Activated T-cell treated with anti-CD3 and anti-CD28 coated beads for 4 hours (primary cell): ENCODE results near the gene CADPS.

Experiments used
- DNase-seq: peaks from one replicate; pipeline ENCODE4 v3.0.0-alpha.2; 2020

CADPS gene

DNA sequence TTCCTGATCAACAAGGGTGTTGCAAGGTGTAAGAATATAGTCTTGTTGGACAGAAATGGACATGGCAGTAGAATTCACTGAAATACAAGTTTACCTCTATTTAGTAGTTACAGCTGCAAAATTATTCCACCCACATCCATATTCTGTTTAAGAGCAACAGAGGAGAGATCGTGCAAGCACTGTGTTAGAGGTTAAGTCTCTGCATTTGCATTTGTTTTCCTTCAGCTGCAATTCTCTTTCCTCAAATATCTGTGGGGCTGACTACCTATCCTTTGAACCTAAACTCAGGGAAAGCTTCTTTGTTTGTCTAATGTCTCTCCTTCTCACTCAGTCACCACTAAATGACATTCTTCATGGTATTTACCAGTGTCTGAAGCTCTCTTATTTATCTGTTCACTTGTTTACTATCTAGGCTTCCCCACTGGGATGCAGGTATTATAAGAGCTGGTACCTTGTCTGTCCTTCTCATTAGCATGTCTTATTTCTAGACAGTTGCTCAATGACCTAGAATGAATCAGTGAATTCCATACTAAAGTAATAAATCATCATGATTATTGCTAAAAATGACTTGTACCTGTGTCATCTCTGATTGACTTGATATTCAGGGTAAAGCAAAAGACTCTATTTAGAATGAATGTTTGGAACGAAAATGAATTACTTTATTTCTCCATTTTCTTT, 326.5 kb downstream of the CADPS start:
- no peak for DNase-seq

DNA sequence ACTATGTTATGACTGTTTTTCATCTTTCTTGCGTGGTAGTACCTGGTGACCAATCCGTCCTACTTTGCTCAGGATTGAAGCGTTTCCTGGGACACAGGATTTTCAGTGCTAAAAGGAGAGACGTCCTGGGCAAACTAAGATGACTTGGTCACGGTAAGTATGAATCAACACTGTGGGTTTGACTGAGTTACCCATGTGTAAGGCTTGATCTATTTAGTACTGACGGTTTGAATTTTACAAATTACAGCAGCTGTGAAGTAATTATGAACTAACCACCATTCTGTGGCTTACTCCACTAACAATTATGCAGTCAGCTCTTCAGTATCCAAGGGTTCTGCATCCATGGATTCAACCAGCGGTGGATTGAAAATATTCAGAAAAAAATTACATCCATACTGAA, 328.9 kb downstream of the CADPS start:
- no peak for DNase-seq

DNA sequence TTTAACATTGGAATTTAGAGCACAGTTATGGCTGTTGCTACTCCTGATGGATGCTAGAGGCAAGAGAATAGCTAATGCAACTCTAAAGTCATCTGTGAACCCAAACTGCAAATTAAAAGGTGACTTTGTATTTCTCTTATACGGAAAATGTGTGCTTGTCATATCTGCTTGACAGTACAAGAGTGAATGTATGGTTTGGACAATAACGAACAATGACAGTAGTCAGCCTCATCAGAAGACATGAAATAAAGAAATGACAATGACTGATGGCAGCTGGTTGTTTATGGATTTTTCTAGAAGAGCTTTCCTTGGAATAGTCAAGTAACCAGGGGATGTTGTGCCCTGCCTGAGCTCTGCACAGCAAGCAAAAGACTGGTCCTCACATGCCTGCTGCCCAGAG, 333.0 kb downstream of the CADPS start:
- no peak for DNase-seq

DNA sequence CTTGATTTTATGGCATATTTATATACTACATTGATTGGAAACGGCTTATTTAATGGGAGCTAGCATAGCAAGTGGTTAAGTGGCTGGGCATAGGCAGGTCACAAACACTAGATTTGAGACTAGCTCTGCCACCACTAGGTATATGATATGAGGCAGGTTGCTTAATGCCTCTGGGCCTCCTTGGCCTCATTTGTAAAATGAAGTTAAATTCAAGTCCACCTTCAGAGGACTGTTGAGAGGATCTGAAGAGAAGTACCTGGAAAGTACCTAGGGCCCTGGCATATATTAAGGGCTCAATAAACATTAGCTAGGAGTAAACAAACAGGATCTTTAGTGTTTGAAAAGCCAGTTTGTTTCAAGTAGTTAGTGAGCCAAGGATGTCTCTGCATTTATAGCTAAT, 335.5 kb downstream of the CADPS start:
- DNase-seq, result no peak

DNA sequence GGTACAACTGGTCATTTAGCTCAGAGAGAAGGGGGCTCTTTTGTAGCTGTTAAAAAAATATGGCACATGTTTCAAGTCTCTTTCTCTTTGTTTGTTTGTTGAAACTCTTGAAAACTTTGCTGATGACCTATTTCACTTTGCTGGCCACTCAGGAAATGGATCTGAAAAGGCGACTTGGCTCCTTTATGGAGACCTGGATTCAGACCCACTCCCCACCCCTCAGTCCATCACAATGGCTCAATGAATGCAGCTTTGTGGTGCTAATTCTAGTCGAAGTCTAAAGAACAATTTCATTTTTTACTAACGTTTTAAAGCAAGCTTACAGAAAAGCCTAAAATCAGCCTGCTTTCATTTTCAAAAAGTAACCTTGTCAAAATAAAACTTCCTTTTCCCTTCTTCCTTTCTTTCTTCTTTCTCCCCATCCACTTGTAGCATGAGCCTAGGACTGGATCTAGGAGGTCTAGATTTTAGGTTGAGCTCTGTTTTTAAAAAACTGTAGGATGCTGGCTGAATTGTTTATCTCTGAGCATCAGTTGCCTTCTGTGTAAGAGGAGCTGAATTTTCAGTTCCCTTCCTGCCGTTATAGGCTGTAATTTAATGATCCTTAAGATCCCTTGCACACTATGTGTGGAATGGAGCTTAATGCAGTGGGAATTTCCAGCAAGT, 336.4 kb downstream of the CADPS start:
- DNase-seq, result no peak

DNA sequence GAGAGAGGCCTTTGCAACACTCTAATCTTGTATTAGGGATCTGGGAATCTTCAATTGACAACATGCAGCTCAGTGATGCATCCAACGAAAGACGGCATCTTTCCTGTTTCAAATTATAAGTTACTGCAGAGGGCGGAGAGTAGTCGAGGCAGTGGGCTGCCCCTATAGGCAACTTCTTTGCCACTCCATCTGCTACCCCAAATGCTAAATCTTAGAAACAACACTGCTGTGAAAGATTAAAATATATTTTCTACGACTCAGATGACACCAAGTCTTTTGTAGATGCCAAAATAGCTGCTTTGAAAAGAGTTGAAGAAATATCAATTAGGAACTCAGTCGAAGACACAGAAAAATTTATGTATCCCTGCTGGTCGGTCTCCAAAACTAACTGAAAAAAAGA, 340.9 kb downstream of the CADPS start:
- DNase-seq, result no peak

DNA sequence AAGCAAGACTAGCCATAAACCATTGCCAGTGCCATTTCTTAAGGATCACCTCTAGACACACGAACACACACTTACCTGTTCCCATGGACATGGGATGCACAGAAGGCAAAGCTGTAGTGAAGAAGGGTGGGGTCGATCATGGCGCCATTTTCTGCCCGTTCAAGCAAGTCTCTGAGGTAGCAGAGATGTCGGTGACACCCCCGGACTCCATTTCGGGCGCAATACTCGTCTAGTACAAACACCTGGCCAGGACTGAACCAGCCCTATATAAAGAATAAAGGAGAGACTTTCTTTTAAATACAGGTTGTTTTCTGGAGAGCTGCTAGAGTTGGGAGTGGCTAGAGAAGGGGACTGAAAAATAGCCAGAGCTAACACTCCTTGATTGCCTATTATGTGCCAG, 342.4 kb downstream of the CADPS start:
- no peak for DNase-seq

DNA sequence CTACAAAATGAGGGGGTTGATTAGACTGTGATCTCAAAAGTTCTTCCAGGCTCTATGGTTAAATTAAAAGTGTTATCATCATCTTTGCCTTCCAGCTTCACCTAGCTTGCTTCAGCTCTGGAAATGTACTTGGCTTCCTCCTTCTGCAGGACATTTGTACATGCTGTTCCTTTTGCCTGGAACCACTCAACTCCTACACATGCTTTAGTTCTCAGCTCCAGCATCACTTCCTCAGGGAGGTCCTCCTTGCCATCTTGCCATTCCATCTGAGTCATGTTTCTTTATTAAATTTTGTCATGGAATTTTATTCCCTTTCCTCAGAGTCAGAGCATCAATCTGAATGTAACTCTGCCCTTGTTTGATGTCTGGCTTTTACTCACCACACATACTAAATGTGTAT, 343.2 kb downstream of the CADPS start:
- DNase-seq, result no peak

DNA sequence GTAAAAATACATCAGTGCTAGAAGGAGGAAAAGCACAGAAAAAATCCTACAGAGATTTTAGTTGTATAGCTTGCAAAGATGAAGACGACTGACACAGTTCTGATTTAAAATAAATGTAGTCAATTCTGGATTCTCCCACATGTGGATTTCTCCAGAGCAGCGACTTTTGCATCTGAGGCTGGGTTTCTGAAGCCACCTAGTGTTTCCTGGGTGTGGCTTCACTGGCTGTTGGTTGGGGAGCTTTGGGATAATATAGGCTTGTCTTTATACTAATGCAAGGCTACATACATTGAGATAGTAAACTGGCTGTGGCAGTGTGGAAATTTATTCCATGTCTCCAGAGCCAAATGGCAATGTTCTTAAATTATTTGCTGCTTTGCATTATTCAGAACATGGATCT, 343.7 kb downstream of the CADPS start:
- no peak for DNase-seq

DNA sequence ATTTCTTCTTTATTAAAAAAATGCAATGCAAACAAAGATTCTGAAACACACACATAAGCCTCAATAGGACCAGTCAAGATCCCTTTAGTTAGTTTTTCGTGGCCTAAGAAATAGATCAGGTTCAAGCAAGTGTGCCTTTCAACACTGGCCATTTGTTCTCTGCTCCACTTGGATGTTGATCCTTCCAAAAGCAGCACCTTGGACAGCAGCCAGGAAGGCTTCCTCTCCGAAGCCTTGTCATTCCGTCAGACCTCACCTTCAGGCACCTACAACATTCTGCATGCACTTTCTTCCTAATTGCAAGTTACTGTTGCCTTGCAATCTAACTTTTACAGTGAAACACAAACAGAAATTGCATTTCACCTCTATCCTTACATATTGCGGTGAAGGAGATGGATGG, 346.0 kb downstream of the CADPS start:
- no peak for DNase-seq

DNA sequence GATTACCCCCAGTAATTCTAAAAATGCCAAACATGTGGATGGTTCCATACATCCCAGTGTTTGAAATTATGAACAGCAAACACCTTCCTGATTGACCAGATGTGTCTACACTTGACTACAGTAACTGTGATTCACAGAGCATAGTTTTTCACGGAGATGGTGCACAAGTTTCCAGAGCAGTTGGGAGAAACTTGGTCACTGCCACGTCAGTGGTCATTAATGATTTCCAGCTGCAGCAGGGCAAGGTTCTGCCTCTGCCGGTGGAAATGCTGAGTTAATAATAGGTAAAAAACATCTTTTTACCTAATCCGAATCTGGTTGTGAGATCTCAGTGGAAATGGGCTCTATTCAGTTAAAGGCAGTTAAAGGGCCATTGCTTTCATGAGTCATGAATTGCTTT, 347.7 kb downstream of the CADPS start:
- DNase-seq, result no peak

DNA sequence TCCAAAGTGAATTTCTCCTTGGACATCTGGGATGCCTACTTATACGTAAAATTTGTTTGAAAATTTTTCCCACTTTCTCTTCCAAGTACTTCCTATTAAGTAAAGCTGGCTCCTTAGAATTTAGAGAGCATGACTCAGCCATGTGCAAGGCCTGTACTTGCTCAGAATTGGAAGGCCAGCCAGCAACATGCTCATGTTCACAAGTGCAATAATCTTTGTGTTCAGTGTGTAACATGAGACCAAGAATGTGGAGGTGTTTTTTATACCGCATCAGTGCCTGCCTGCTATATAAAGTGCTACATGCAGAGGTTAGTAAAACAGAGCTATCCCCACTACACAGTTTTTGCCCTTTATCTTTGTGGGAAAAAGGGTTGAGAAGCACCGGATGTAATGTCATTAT, 349.9 kb downstream of the CADPS start:
- no peak for DNase-seq

DNA sequence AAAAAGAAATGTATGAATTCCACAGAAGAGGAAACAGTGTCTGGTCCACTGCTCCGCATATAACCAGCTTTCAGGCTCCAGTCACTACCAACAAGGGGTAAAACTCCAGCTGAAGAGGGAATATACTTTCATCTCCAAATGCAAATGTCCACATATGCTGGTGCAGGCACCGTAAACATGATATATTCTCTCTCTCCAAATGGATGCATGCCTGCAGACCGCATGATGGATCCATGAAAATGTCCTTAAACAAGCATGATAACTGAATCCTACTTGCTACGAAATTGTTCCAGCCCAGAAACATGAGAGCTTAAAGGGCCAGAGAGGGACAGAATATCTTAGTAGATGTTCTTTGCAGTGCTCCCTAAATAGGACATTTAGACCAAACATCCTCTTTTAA, 351.5 kb downstream of the CADPS start:
- no peak for DNase-seq

DNA sequence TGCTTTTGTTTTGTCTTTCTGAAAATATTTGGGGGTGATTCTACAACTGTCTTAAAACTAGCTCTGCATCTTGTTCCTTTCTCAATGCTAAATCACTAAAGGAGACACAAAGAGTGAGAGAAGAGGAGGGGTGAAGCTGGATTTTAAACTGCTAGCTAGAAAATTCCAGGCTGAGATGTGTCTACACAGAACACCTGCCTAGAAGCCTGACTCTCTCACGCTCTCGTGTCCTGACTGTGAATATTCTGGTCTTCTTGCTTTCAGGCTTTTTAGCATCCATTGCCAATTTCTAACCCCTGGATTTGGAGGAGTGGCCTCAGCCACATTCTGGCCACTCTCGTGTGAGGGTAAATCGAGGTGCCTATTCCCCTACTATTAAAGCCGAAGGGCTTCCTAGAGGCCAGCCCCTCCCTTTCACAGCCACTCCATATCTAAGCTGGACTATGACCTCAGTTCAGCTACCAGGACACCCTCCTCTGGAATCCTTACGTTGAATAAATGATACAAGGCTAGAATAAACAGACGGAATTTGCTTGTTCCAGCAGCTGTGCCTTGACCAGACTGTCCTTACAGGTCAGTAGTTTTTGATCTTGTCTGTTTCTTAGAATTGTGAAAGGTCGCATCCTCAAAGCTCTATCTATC, 353.6 kb downstream of the CADPS start:
- no peak for DNase-seq

DNA sequence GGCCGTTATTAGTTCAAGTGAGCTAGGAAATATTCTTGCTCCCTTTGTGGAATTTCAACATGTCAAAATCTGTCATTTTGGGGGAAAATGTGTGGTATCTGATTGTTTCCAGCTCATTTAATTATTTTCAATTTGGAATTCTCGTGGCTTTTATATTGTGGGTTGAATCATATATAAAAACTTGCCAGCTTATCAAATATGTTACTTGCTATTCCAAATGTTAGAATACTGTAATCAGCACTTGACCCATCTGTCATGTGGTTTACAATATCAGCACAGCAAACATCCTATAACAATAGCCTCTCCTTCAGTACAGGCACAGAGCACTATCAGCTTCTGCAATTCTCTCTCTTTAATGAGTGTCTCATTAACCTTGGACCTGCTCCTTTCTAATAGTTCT, 371.7 kb downstream of the CADPS start:
- DNase-seq, result no peak

DNA sequence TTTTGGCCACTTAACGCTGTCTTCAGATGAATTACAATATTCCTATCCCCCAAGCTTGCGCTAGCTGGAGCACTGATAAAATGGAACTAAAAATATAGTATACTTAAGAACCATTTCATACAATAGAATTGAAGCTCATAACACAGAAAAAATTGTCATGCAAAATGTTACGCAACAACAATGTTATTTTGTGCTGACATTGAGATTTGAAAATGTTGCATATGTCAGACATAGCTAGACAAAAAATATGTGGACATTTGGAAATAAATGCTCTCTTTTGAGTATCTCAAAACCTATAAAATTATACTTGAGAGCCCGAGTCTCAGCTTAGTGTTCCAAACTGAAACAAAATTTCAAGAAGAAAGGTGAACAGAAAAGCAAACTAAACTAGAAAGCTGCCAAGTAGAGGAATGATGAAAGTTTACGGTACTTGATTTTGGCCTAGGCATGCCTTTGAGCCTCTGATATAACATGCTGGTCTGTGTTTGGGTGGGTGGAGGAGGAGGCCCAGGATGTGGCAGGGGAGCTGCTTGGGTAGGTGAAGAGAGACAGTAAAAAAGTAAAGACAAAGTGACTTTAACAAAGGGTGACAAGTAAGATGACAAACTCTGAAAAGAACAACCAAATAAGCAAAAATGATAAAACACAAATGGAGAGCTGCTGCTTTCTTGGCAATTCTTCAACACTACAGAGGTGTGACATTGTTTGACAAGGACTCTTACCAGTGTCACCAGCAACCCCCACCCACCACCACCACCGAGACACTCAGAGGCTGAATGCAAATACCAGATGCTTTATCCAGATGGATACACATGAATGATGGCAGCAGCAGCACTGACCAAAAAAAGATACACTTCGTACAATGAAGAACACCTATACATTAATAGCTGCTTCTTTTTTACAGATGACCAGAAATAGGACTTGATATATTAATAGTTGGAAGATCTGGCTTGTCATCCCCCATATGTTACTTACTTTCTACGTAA, 372.6 kb downstream of the CADPS start:
- DNase-seq, result no peak

DNA sequence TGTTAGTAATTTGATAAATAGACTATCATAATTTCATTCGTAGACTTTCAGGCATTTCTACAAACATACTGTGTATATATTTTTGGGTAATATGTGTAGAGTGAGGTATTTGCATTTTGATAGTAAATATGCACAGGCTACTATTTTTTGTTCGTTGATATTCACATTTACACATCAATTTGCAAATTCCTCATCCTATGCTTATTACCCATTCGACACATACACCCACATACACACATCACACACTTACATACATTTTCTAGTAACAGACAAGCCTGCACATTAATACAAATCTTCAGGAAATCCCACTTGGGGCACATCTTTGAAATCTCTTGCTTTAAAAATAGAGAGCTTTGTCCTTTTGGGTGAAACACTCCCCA, 373.9 kb downstream of the CADPS start:
- no peak for DNase-seq

DNA sequence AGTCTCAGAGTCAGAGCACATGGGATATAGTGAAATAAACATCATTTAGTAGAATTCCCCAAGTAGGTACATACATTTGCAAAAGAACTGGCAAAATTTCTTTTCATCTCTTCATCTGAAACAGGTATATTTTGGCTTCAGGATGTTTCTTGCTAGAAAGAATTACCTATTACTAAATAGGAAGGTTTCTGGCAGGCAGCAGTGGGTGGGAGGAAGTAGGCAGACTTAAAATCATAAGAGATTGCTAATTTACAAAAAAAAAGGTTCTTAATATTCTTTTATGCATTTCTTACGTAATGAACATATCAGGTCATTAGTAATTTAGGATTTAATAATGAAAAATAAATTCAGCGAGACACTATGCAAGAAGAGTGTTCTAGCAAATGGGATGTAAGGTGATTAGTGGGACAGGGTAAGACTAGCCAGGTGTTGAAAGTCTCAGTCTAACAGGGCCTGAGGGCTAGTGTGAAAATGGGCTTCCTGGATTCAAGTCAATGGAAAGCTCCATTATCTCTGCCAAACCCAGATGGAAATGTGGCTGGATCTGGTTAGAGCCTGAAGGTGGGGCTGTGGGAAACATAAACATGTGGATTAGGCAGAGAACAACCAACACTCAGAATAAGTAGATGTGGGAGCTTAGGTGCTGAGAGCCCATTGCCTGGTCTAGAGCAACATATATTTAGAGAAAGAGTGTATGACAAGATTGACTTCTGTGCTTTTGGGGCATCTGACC, 374.5 kb downstream of the CADPS start:
- no peak for DNase-seq

DNA sequence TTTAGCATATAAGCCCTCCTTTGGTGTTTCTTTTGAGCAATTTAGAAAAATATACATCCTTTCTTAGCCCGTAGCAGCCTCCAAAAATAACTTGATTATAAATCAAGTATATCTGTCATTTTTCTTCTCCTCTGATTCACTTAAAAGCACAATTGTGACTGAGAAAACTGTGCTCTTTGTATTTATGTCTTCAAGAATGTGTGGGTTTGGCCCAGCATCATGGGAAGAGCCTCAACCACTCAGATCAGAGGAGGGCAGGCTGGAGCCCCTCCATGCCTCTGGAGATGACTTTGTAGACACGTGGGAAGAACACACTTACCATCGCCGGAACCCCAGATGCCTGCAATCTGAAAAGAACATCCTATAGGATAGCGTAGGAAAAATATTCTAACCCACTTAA, 378.1 kb downstream of the CADPS start:
- DNase-seq, result no peak

DNA sequence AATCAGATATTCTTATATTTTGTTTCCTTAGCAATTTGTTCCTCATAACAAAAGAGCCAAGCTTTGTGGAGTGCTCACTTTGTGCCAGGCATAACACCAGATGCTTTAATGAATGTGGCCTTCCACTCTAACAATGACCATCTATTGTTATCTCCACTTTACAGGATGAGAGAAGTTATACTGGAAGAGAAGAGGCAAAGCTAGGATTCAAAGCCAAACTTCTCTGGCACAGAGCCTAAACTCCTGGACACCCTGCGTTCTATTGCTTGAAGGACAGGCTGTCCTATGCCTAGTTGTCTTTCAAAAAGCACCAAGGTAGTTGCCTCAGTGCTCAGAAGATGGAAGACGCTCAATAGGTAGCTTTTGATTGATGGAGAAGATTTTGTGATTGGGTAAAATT, 378.7 kb downstream of the CADPS start:
- no peak for DNase-seq

DNA sequence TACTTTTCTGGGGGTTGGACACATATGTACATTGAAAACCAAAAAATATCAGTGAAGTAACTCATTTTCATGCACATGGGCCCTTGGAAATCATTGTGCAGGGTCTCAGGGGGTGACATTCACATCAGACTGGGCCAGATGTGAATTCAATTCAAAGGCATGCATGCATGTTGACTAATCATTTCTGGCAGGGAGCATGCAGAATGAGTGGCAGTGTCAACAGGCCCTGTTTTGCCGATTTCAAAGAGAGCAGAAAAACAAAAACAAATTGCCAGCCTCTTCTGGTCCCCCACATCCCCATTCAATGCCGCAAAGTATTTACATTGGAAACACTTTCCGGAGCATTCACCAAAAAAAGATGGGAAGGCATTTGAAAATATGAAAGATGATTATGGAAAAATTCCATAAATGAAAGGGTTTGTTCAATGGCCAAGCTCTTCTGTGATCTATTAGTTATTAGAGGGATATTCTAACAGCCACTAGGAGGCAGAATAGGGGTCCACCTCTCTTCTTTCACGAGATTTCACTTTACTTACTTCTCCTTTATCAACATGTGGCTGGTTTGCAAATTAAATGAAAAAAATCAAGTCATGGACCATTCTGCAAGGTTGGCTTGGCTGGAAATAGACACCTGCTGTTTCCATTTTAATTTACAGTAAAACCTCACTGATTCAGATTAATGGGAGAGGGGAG, 382.0 kb downstream of the CADPS start:
- DNase-seq, result no peak

DNA sequence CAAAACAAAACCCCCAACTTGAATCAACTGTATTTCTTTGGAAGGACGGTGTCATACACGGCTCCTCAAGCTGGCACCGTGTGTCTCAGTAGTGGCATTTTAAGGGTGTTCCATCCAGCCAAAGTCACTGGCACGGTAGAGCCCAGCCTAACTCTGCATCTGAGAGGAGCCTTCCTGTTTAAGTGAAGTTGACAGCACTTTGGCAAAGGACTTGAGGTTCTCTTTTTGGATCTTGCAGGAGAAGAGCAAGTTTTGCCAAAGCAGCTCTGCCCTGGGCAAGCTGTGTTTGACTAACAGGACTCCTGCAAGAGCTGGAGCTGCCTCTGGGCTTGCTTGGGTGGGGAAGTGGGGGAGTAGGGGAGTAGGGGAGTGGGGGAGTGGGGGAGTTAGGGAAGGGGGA, 392.3 kb downstream of the CADPS start:
- no peak for DNase-seq
